H1 (cell line): Measurements from ENCODE around the gene SV2C. TPM values are rescaled to one million over a fixed set of nuclear protein-coding genes. Genes with fewer than 3 reads are reported as not detected.

Experiments
- BRCA1 ChIP-seq: IDR thresholded peaks from 2 replicates; pipeline ENCODE4 v1.6.1; 2012; ENCODE audit warnings: low read depth, low read length, improper control_type of control experiment
- CBX5 ChIP-seq: fragments of 300-800, 300-1000 bp; sonication (generic); IDR thresholded peaks from 2 replicates; pipeline ENCODE4 v1.7.1; 2016; ENCODE audit warnings: antibody characterized with exemption, low read length, low read depth
- CHD1 ChIP-seq: IDR thresholded peaks from 2 replicates; pipeline ENCODE4 v1.6.1; 2012; ENCODE audit warnings: low read depth, low read length, improper control_type of control experiment
- CTBP2 ChIP-seq: IDR thresholded peaks from 2 replicates; pipeline ENCODE4 v1.7.0; 2011; ENCODE audit warnings: borderline replicate concordance, mild to moderate bottlenecking, moderate library complexity, mixed read lengths, low read length; ENCODE audit not compliant: insufficient read depth, insufficient read length
- GTF2F1 ChIP-seq: IDR thresholded peaks from 2 replicates; pipeline ENCODE4 v1.6.1; 2012; ENCODE audit warnings: low read depth, low read length, improper control_type of control experiment, borderline replicate concordance
- HDAC2 ChIP-seq, 2 experiments: fragments of 300-600 bp in 1 of 2; sonication (generic) in 1 of 2; IDR thresholded peaks; 2 replicates each; pipeline ENCODE4 v1.6.1; 2011 to 2012; ENCODE audit warnings: low read depth in 2 of 2, low read length in 2 of 2, mild to moderate bottlenecking in 2 of 2, moderate library complexity in 2 of 2, borderline replicate concordance in 1 of 2, inconsistent platforms in 1 of 2
- NRF1 ChIP-seq: IDR thresholded peaks from 2 replicates; pipeline ENCODE4 v1.6.1; 2011; ENCODE audit warnings: mild to moderate bottlenecking, low read depth, low read length, improper control_type of control experiment
- RFX5 ChIP-seq: IDR thresholded peaks from 2 replicates; pipeline ENCODE4 v1.6.1; 2011; ENCODE audit warnings: low read depth, low read length, improper control_type of control experiment, borderline replicate concordance
- SAP30 ChIP-seq: fragments of 300-600 bp; sonication (generic); IDR thresholded peaks from 2 replicates; pipeline ENCODE4 v1.7.1; 2012; ENCODE audit warnings: low read length, moderate library complexity, mild to moderate bottlenecking, inconsistent platforms; ENCODE audit not compliant: insufficient read depth, insufficient replicate concordance
- TCF12 ChIP-seq: IDR thresholded peaks from 2 replicates; pipeline ENCODE4 v1.6.1; 2011; ENCODE audit warnings: low read depth, mild to moderate bottlenecking, low read length
- polyA plus RNA-seq, 7 experiments: library from polyadenylated mRNA; depleted of rRNA in 3 of 7; stranded (reverse) in 5 of 7; unstranded in 2 of 7; fragments of >200 nt in 5 of 7; fragments of 200-250 nt in 2 of 7; gene quantifications; 1 replicate in 5 of 7; 2 replicates in 1 of 7; 4 replicates in 1 of 7; pipeline versions ENCODE4 v1.2.1 to v1.2.3, GENCODE V29; 2011 to 2013; ENCODE audit warnings: missing spikeins in 2 of 7, mixed read lengths in 2 of 7
- total RNA-seq: library from RNA; stranded (reverse); fragmentation: NEBNext Ultra II Directional; extraction: Animal tissue kit (Norgen Biotek cat#: 25700); gene quantifications from 2 replicates; pipeline ENCODE4 v1.2.1, GENCODE V29; 2021
- TF ChIP-seq, protein P1 (sequence below): IDR thresholded peaks from 2 replicates; pipeline ENCODE4 v1.6.1; 2012; ENCODE audit warnings: low read length, inconsistent platforms

SV2C gene
- total and polyA plus RNA-seq, 2 of the 8 experiments (the other 6 are each of a cell fraction or from before 2014, with no cell fraction given): 0.08 to 0.24 TPM

DNA sequence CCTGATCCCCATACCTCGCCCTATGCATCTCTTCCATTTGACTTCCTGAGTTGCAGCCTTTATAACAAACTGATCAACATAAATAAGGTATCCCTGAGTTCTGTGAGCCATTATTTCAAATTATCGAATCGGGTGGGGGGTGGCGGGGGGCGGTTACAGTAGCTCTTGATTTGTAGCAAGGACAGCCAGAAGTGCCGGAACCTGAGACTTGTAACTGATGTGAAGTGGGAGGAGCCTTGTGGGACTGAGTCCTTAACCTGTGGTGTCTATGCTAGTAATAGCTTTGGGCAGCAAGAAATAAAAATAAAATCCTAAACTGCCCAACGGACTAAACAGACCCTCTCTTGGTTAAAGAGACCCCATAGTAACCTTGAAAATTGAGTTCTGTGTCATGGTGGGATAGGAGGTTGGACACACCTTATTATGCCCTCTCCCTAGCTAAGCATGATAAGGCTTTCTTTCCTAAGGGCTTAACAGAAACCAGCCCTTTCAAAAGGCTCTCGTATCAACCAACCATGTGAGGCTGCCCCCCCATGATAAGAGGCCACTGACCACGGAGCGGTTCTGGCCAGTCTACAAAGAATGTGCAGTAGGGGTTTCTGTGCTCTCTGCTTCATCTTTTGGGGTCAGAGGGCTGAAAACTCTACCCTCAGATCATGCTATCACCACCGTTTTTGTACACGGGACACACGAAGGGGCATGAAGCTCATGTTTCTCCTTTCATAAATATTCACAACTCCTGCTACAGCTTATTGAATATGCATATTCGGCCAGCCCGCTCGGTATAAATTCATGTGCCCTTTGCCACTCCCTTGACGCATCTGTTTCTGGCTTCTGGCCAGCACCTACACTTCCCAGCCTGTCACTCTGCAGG lies 280.4 kb downstream of the SV2C start (continued):
- TF ChIP-seq, protein P1, sequence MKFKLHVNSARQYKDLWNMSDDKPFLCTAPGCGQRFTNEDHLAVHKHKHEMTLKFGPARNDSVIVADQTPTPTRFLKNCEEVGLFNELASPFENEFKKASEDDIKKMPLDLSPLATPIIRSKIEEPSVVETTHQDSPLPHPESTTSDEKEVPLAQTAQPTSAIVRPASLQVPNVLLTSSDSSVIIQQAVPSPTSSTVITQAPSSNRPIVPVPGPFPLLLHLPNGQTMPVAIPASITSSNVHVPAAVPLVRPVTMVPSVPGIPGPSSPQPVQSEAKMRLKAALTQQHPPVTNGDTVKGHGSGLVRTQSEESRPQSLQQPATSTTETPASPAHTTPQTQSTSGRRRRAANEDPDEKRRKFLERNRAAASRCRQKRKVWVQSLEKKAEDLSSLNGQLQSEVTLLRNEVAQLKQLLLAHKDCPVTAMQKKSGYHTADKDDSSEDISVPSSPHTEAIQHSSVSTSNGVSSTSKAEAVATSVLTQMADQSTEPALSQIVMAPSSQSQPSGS: no peak
- TF ChIP-seq NRF1 (no peak), HDAC2 (IDR thresholded peaks at IDR 0.05; ENCODE audit: borderline replicate concordance in 1 of 2, low read depth in 2 of 2, low read length in 2 of 2) (no peak), CBX5 (no peak), CHD1 (no peak), CTBP2 (no peak), BRCA1 (no peak), TCF12 (no peak), SAP30 (no peak), GTF2F1 (no peak), RFX5 (no peak)
